GM21825 (cell line): Measurements from ENCODE around the gene STAC2.

Source experiments
- ATAC-seq: cut with Tn5 transposase; IDR thresholded peaks from one replicate; pipeline ENCODE4 v1.9.1; 2021; ENCODE audit warnings: mild to moderate bottlenecking, moderate library complexity; ENCODE audit not compliant: unreplicated experiment

Gene STAC2

GRCh38 chr17:39165841-39166349 is 59.9 kb downstream of the STAC2 start, which contains the start of gene ARL5C:
ARL5C (minus strand) TSS chr17:39166161; CDS start chr17:39165760, 401 bp downstream.
- no peak for ATAC-seq

- no peak for ATAC-seq
Measured at GRCh38 chr17:39165178-39165840, 60.4 kb downstream of the STAC2 start.

GRCh38 chr17:39164675-39165143 is 61.0 kb downstream of the STAC2 start:
- ATAC-seq: peak; percentile 71

GRCh38 chr17:39161962-39162361 is 63.8 kb downstream of the STAC2 start:
- ATAC-seq: no peak
